SU-DHL-6 (cell line): ENCODE measurements around the gene ARFGAP3.

Source experiments
- H2AFZ ChIP-seq: fragments of 200-600 bp; sonication (generic); 2 replicates; pipeline ENCODE4 v1.6.1; 2014; ENCODE audit warnings: low read depth, mild to moderate bottlenecking, moderate library complexity, mixed read lengths, antibody characterized with exemption, low read length; ENCODE audit not compliant: severe bottlenecking
- H3F3A ChIP-seq: fragments of 200-600 bp; shearing (Covaris generic); 2 replicates; pipeline ENCODE4 v1.6.0; 2016; ENCODE audit warnings: antibody characterized with exemption, mild to moderate bottlenecking; ENCODE audit not compliant: insufficient read depth
- H3K27ac ChIP-seq: fragments of 200-600 bp; sonication (generic); 2 replicates; pipeline ENCODE4 v1.5.1; 2016; ENCODE audit warnings: low read depth, mild to moderate bottlenecking, low read length, moderate library complexity, mixed read lengths
- H3K27me3 ChIP-seq: fragments of 200-600 bp; sonication (generic), shearing (Covaris generic); 2 replicates; pipeline ENCODE4 v1.6.0; 2014; ENCODE audit warnings: mild to moderate bottlenecking, low read length
- H3K36me3 ChIP-seq: fragments of 200-600 bp; sonication (generic); 2 replicates; pipeline ENCODE4 v1.6.1; 2014; ENCODE audit warnings: mild to moderate bottlenecking, low read length, mixed read lengths
- H3K4me2 ChIP-seq: fragments of 300-600, 200-600 bp; shearing (Covaris generic), sonication (generic); 2 replicates; pipeline ENCODE4 v1.6.0; 2014; ENCODE audit warnings: low read length, low read depth, mild to moderate bottlenecking; ENCODE audit not compliant: poor library complexity, severe bottlenecking
- H3K4me3 ChIP-seq: fragments of 200-600 bp; sonication (generic); 2 replicates; pipeline ENCODE4 v1.5.1; 2014; ENCODE audit warnings: antibody characterized with exemption, low read length, mild to moderate bottlenecking, mixed read lengths; ENCODE audit not compliant: insufficient read depth, poor library complexity, severe bottlenecking
- H3K79me2 ChIP-seq: fragments of 200-600 bp; sonication (generic); 2 replicates; pipeline ENCODE4 v1.6.1; 2014; ENCODE audit warnings: mild to moderate bottlenecking, low read length, moderate library complexity; ENCODE audit not compliant: insufficient read depth
- H3K9ac ChIP-seq: fragments of 200-600 bp; sonication (generic); 2 replicates; pipeline ENCODE4 v1.7.0; 2014; ENCODE audit warnings: mild to moderate bottlenecking, low read length
- H3K9me2 ChIP-seq: fragments of 200-600 bp; sonication (generic); replicated peaks from 2 replicates; pipeline ENCODE4 v1.6.1; 2014; ENCODE audit warnings: low read length; ENCODE audit not compliant: insufficient read depth
- H3K9me3 ChIP-seq: fragments of 200-600 bp; sonication (generic); 2 replicates; pipeline ENCODE4 v1.6.1; 2014; ENCODE audit warnings: low read length, mixed read lengths; ENCODE audit not compliant: insufficient read depth
- H4K20me1 ChIP-seq: fragments of 200-600 bp; sonication (generic); 2 replicates; pipeline ENCODE4 v1.6.1; 2014; ENCODE audit warnings: low read depth, mild to moderate bottlenecking, antibody characterized with exemption, low read length, moderate library complexity, mixed read lengths
- EZH2phosphoT487 ChIP-seq: fragments of 200-600 bp; sonication (generic), shearing (Covaris generic); conservative IDR thresholded peaks from 2 replicates; pipeline ENCODE4 v1.6.1; 2018; ENCODE audit warnings: mild to moderate bottlenecking, antibody characterized with exemption, low read length, moderate library complexity, mixed read lengths
- TF ChIP-seq, protein P1 (sequence below): fragments of 200-600 bp; sonication (generic); IDR thresholded peaks from one replicate; pipeline ENCODE4 v1.5.1; 2017; ENCODE audit warnings: antibody characterized with exemption, mild to moderate bottlenecking, low read length, moderate library complexity; ENCODE audit not compliant: insufficient read depth, poor library complexity, severe bottlenecking

ARFGAP3 gene, protein sequence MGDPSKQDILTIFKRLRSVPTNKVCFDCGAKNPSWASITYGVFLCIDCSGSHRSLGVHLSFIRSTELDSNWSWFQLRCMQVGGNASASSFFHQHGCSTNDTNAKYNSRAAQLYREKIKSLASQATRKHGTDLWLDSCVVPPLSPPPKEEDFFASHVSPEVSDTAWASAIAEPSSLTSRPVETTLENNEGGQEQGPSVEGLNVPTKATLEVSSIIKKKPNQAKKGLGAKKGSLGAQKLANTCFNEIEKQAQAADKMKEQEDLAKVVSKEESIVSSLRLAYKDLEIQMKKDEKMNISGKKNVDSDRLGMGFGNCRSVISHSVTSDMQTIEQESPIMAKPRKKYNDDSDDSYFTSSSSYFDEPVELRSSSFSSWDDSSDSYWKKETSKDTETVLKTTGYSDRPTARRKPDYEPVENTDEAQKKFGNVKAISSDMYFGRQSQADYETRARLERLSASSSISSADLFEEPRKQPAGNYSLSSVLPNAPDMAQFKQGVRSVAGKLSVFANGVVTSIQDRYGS

DNA sequence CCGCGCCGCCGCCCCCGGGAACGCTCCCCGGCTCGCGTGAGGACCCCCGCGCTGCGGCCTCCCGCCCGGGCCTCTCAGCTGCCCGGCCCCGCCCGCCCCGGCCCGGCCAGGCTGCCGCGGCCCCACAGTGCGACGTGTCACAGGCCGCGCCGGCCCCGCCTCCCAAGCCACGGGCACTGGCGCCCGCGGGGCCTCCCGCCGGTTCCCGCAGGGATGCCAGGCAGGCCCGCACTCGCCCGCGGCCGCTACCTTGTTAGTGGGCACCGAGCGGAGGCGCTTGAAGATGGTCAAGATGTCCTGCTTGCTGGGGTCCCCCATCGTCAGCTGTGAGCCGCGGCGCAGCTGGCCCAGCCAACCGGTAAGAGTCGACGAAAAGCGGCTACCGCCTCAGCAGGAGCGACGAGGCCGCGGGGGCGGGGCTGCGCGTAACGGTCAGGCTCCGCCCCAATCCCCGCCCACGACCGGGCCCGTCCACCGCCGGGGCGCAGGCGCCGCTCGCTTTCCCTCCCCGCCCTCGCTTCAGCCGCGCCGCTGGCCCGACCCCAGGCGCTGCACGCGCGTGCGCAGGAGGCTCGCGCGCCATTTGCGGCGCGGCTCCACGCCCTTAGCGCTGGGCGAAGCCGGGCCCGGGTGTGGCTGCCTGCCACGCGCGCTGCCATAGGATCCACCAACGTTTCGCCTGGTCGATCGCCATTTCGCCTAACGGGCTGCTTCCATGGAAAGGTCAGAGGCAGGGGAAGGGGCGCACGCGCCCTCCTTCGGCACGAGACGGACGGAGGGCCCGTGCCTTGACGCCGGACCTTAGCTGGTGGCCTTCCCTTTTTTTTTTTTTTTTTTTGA, at the start of gene ARFGAP3:
Gene ARFGAP3, minus strand, starts transcription at position 409 of the 840 bp plus-strand sequence. Its CDS starts 91 bp downstream, at position 318.
- Histone ChIP-seq H3K9me2 (no peaks in the 10 kb centered on the region), H3F3A (peaks cover 10% of the 10 kb centered on the region; the same call in 1 of the 2 replicates), H3K9ac (peak within 1 kb of the TSS; percentile 61), H2AFZ (peak within 1 kb of the TSS; percentile 76), H3K27me3 (no peaks in the 10 kb centered on the region), H4K20me1 (no peaks in the 10 kb centered on the region), H3K9me3 (no peaks in the 10 kb centered on the region), H3K4me2 (peak within 1 kb of the TSS; percentile 95), H3K79me2 (no peaks in the 10 kb centered on the region), H3K27ac (no peak within 1 kb of the TSS), H3K36me3 (no peaks in the 10 kb centered on the region), H3K4me3 (peak within 1 kb of the TSS; percentile 70)
- TF ChIP-seq, protein P1, sequence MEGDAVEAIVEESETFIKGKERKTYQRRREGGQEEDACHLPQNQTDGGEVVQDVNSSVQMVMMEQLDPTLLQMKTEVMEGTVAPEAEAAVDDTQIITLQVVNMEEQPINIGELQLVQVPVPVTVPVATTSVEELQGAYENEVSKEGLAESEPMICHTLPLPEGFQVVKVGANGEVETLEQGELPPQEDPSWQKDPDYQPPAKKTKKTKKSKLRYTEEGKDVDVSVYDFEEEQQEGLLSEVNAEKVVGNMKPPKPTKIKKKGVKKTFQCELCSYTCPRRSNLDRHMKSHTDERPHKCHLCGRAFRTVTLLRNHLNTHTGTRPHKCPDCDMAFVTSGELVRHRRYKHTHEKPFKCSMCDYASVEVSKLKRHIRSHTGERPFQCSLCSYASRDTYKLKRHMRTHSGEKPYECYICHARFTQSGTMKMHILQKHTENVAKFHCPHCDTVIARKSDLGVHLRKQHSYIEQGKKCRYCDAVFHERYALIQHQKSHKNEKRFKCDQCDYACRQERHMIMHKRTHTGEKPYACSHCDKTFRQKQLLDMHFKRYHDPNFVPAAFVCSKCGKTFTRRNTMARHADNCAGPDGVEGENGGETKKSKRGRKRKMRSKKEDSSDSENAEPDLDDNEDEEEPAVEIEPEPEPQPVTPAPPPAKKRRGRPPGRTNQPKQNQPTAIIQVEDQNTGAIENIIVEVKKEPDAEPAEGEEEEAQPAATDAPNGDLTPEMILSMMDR: no peak
- TF ChIP-seq EZH2phosphoT487: no peak

DNA sequence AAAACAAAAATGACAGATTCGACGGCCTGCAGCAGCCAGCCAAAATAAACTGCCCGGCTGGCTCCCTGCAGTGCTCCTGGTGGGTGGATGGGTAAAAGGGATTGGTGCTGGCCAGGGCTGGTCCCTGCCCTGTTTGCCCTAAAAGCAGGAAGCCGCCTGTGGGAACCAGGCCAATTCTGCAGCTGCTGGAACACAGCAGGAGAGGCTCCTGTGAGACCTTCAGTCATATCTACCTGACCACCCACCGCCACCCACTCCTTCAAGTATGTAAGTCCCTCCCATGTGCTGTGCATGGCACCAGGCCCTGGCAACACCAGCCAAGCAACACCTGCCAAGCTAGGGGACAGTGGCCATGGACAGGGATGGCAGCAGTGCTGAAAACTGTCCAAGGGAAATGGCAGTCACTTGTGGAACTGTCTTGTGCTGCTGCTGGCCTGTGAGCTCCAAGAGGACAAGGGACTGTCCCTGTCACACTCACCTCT, 48.7 kb upstream of the ARFGAP3 start:
- Histone ChIP-seq H3K27me3 (no peaks in the 10 kb centered on the region), H3K79me2 (no peaks in the 10 kb centered on the region), H3K36me3 (no peaks in the 10 kb centered on the region), H3K9ac (no peak overlapping the region), H3K4me2 (no peak overlapping the region), H3K4me3 (no peak overlapping the region), H3K9me2 (no peaks in the 10 kb centered on the region), H3K27ac (no peak overlapping the region), H3F3A (no peaks in the 10 kb centered on the region), H4K20me1 (no peaks in the 10 kb centered on the region), H2AFZ (no peak overlapping the region), H3K9me3 (no peaks in the 10 kb centered on the region)
- TF ChIP-seq, protein P1: no peak
- TF ChIP-seq EZH2phosphoT487: no peak

DNA sequence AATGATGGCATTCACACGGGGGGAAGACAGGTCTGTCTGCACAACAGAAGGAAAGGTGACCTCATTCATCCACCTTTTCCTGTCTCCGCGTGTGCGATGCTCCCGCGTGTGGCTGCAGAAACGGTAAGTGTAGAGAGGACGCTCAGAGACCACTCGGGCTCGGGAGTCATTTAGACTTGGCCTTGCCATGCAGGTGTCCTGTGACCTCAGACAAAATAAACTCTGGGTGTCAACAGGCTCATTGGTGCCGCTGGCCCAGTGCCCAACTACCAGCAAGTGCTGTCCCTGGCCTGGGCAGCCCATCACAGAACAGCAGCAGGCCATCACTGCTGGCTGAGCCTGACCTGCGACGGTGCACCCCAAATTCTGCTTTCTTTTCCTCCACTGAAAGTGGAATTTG, 48.1 kb upstream of the ARFGAP3 start:
- Histone ChIP-seq H3K9ac (no peak overlapping the region), H3K27me3 (no peaks in the 10 kb centered on the region), H3K4me2 (no peak overlapping the region), H3K79me2 (no peaks in the 10 kb centered on the region), H2AFZ (no peak overlapping the region), H3K36me3 (no peaks in the 10 kb centered on the region), H3K4me3 (no peak overlapping the region), H3K27ac (no peak overlapping the region), H4K20me1 (no peaks in the 10 kb centered on the region), H3F3A (no peaks in the 10 kb centered on the region), H3K9me3 (no peaks in the 10 kb centered on the region), H3K9me2 (no peaks in the 10 kb centered on the region)
- no peak for TF ChIP-seq EZH2phosphoT487
- TF ChIP-seq, protein P1: no peak
